Measurements from ENCODE around the gene PDZRN4.

DNA sequence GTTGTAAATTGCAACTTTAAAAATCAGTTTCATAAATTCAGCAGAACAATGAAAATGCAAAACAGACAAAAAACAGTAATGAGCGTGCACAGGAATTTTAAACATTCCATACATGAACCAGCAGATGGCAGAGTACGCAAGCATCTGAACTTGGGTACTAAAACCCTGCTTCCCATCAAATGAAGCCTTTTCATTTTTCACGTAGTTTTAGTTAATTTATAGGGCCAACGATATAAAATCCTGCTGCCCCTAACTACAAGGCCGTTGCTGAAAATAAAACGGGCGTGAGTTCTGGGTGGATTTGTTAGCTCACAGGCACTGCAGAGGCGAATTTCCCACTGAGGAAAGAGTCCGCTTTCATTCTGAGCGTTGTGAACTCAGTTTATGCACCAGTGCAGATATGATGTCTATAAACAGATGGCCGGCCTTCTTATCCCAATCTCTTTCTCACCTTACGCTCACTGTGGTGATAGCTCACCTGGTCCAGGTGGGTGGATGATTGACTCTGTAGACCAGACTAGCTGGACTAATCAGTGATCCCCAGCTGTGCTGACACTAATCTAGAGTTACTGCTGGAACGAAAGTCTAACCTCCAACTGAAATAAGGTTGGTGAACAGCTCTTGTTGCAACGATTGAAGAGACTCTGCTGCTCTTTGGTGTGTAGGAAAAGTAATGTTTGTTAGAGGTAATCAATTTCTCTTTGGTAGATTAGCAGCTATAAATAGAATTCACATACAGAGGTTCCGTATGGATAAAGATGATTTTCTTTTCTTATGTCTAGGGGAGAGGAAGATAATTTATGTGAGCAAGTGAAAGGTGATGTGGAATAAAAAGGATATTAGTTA, 89.2 kb downstream of the PDZRN4 start:
- TF ChIP-seq CTCF (conservative IDR thresholded peaks at IDR 0.05; ENCODE audit: low read depth in 2 of 2): peak; percentile 75 to 84
- TF ChIP-seq POLR2AphosphoS5 (IDR thresholded peaks at IDR 0.05; ENCODE audit: low read depth): no peak
- no peak for TF ChIP-seq EZH2 (IDR thresholded peaks at IDR 0.05; ENCODE audit: low read depth, unreplicated experiment)
